ENCODE measurements around the gene ZBP1.

Gene ZBP1

GRCh38 chr20:57558614-57559288 lies 61.5 kb downstream of the ZBP1 start:
- H3K4me1 ChIP-seq (ENCODE audit: control insufficient read depth, low read length), result no peaks in the 10 kb centered on the region
- no peaks in the 10 kb centered on the region for H3K36me3 ChIP-seq (ENCODE audit: control insufficient read depth, low read length)
- H3K9me2 ChIP-seq (replicated peaks; ENCODE audit: control insufficient read depth, low read length), result no peaks in the 10 kb centered on the region
- H3K4me2 ChIP-seq (ENCODE audit: low read length), result no peak overlapping the region
- peaks cover 54% of the 10 kb centered on the region for H3K27me3 ChIP-seq (ENCODE audit: control insufficient read depth, low read length)
- no peaks in the 10 kb centered on the region for H3F3A ChIP-seq (ENCODE audit: control insufficient read depth, insufficient read depth)
- TF ChIP-seq EZH2phosphoT487 (IDR thresholded peaks at IDR 0.05; ENCODE audit: borderline replicate concordance, low read length), result no peak
- TF ChIP-seq, protein P1, sequence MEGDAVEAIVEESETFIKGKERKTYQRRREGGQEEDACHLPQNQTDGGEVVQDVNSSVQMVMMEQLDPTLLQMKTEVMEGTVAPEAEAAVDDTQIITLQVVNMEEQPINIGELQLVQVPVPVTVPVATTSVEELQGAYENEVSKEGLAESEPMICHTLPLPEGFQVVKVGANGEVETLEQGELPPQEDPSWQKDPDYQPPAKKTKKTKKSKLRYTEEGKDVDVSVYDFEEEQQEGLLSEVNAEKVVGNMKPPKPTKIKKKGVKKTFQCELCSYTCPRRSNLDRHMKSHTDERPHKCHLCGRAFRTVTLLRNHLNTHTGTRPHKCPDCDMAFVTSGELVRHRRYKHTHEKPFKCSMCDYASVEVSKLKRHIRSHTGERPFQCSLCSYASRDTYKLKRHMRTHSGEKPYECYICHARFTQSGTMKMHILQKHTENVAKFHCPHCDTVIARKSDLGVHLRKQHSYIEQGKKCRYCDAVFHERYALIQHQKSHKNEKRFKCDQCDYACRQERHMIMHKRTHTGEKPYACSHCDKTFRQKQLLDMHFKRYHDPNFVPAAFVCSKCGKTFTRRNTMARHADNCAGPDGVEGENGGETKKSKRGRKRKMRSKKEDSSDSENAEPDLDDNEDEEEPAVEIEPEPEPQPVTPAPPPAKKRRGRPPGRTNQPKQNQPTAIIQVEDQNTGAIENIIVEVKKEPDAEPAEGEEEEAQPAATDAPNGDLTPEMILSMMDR (IDR thresholded peaks at IDR 0.05; ENCODE audit: low read depth, low read length, poor library complexity, severe bottlenecking), result no peak
- peaks cover 3% of the 10 kb centered on the region; the same call in 1 of the 2 replicates for H4K20me1 ChIP-seq (ENCODE audit: control insufficient read depth, insufficient read depth, low read depth, low read length)
- H3K9me3 ChIP-seq (ENCODE audit: control insufficient read depth, insufficient read depth, low read length), result no peaks in the 10 kb centered on the region
- no peak overlapping the region for H3K4me3 ChIP-seq (ENCODE audit: low read length)
- H3K27ac ChIP-seq (ENCODE audit: low read depth, low read length), result no peak overlapping the region
- H3K79me2 ChIP-seq (ENCODE audit: control insufficient read depth, low read length), result no peaks in the 10 kb centered on the region

DNA sequence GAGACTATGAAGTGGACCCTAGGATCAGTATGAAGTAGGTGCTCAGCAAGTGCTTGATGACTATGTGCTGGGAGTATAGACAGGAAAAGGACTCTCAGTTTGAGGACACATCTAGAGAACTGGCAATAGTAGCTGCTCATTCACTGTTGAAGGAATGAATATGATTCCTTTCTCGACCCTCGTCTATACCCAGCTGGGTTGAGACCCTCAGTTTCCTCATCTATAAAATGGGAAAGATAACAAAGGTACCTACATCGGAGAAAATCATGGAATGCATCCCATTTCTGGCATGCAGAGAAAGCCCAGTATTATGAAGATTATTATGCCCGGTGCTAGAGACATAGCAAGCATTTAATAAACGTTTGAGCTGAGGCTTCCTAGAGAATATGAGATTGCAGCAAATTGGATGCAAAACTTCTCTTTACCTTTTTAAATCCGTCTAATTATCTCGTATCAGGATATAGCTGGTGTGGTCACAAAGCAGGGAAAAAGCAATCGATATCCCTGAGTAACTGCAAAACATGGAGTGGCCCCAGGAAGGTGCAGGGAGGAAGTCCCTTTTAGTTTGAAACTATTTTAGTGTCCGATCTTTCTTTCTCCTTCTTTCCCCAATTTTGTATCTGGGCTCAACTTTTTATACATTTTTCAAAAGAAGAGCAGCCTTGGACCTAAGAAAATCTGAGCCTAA lies 62.2 kb downstream of the ZBP1 start:
- Histone ChIP-seq H3F3A (ENCODE audit: control insufficient read depth, insufficient read depth) (no peaks in the 10 kb centered on the region), H3K27me3 (ENCODE audit: control insufficient read depth, low read length) (peaks cover 58% of the 10 kb centered on the region), H3K36me3 (ENCODE audit: control insufficient read depth, low read length) (no peaks in the 10 kb centered on the region), H3K4me2 (ENCODE audit: low read length) (no peak overlapping the region), H3K4me3 (ENCODE audit: low read length) (no peak overlapping the region), H3K9me3 (ENCODE audit: control insufficient read depth, insufficient read depth, low read length) (no peaks in the 10 kb centered on the region), H4K20me1 (ENCODE audit: control insufficient read depth, insufficient read depth, low read depth, low read length) (peaks cover 3% of the 10 kb centered on the region; the same call in 1 of the 2 replicates), H3K79me2 (ENCODE audit: control insufficient read depth, low read length) (no peaks in the 10 kb centered on the region), H3K27ac (ENCODE audit: low read depth, low read length) (no peak overlapping the region), H3K4me1 (ENCODE audit: control insufficient read depth, low read length) (no peaks in the 10 kb centered on the region), H3K9me2 (replicated peaks; ENCODE audit: control insufficient read depth, low read length) (no peaks in the 10 kb centered on the region)
- TF ChIP-seq, protein P1 (IDR thresholded peaks at IDR 0.05; ENCODE audit: low read depth, low read length, poor library complexity, severe bottlenecking), result no peak
- TF ChIP-seq EZH2phosphoT487 (IDR thresholded peaks at IDR 0.05; ENCODE audit: borderline replicate concordance, low read length), result no peak

DNA sequence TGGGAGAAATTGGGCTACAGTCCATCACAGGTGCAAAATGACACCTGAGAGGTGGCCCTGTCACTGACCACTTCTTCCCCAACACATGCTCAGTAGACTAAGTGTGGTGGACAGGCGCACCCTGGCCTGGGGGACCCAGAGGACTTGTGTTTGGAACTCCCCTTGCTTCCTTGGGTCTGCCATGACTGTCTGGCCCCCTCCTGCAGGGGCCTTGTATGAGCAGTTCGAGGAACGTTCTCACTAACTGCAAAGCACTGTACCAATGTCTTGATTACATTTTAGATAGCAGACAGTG lies 63.3 kb downstream of the ZBP1 start:
- TF ChIP-seq, protein P1 (IDR thresholded peaks at IDR 0.05; ENCODE audit: low read depth, low read length, poor library complexity, severe bottlenecking), result no peak
- TF ChIP-seq EZH2phosphoT487 (IDR thresholded peaks at IDR 0.05; ENCODE audit: borderline replicate concordance, low read length), result no peak
- Histone ChIP-seq H3K9me3 (ENCODE audit: control insufficient read depth, insufficient read depth, low read length) (no peaks in the 10 kb centered on the region), H3F3A (ENCODE audit: control insufficient read depth, insufficient read depth) (no peaks in the 10 kb centered on the region), H3K9me2 (replicated peaks; ENCODE audit: control insufficient read depth, low read length) (no peaks in the 10 kb centered on the region), H3K27me3 (ENCODE audit: control insufficient read depth, low read length) (peaks cover 63% of the 10 kb centered on the region), H3K27ac (ENCODE audit: low read depth, low read length) (no peak overlapping the region), H3K4me2 (ENCODE audit: low read length) (no peak overlapping the region), H3K4me1 (ENCODE audit: control insufficient read depth, low read length) (no peaks in the 10 kb centered on the region), H3K36me3 (ENCODE audit: control insufficient read depth, low read length) (no peaks in the 10 kb centered on the region), H3K4me3 (ENCODE audit: low read length) (no peak overlapping the region), H3K79me2 (ENCODE audit: control insufficient read depth, low read length) (no peaks in the 10 kb centered on the region), H4K20me1 (ENCODE audit: control insufficient read depth, insufficient read depth, low read depth, low read length) (peaks cover 3% of the 10 kb centered on the region; the same call in 1 of the 2 replicates)
